ENCODE measurements around the gene OXT.

The OXT gene

GRCh38 chr20:3077618-3078134 is 6.3 kb downstream of the OXT start:
- CTCF ChIA-PET: interaction anchor here (0.6 to 1.7 kb wide), 5 partner anchors 24 to 93 kb away, joined by 3 to 6 read pairs (median 4); no protein-coding TSS in a partner anchor
- POLR2A ChIA-PET (ENCODE audit: low non-redundant PET): no interaction called here
- no peak for DNase-seq (ENCODE audit: low spot score)

GRCh38 chr20:3080939-3081388 is 9.5 kb downstream of the OXT start:
- no peak for DNase-seq (ENCODE audit: low spot score)
- POLR2A ChIA-PET (ENCODE audit: low non-redundant PET): no interaction called here
- no peak for TF ChIP-seq CTCF (conservative IDR thresholded peaks at IDR 0.05; ENCODE audit: low read depth)

More at GRCh38 chr20:3077618-3078134, 6.3 kb downstream of the OXT start:
- H3K27ac ChIP-seq: no peak overlapping the region
- TF ChIP-seq CTCF (conservative IDR thresholded peaks at IDR 0.05; ENCODE audit: low read depth): no peak

GRCh38 chr20:3081641-3082040 is 10.2 kb downstream of the OXT start:
- no peak overlapping the region for H3K27ac ChIP-seq
- TF ChIP-seq CTCF (conservative IDR thresholded peaks at IDR 0.05; ENCODE audit: low read depth): no peak
- ChIA-PET CTCF (no interaction called here), POLR2A (ENCODE audit: low non-redundant PET) (no interaction called here)
- DNase-seq (ENCODE audit: low spot score): no peak

More at GRCh38 chr20:3080939-3081388, 9.5 kb downstream of the OXT start:
- CTCF ChIA-PET: no interaction called here
- H3K27ac ChIP-seq: no peak overlapping the region

GRCh38 chr20:3082306-3082951 is 11.0 kb downstream of the OXT start:
- DNase-seq (ENCODE audit: low spot score): no peak
- no peak overlapping the region for H3K27ac ChIP-seq
- no peak for TF ChIP-seq CTCF (conservative IDR thresholded peaks at IDR 0.05; ENCODE audit: low read depth)
- ChIA-PET POLR2A (ENCODE audit: low non-redundant PET) (no interaction called here), CTCF (no interaction called here)

GRCh38 chr20:3082955-3083952 is 11.8 kb downstream of the OXT start:
- ChIA-PET CTCF (interaction anchor here (0.7 kb wide), 1 partner anchor 30 kb away, joined by 7 read pairs; no protein-coding TSS in a partner anchor), POLR2A (ENCODE audit: low non-redundant PET) (no interaction called here)
- H3K27ac ChIP-seq: no peak overlapping the region
- no peak for TF ChIP-seq CTCF (conservative IDR thresholded peaks at IDR 0.05; ENCODE audit: low read depth)
- no peak for DNase-seq (ENCODE audit: low spot score)

GRCh38 chr20:3084283-3084985 is 13.0 kb downstream of the OXT start, which contains the start of gene AVP:
Gene AVP (minus strand): TSS chr20:3084724. CDS start chr20:3084674, 50 bp downstream.
- ChIA-PET CTCF (interaction anchor here (0.7 kb wide), 1 partner anchor 31 kb away, joined by 7 read pairs; no protein-coding TSS in a partner anchor), POLR2A (ENCODE audit: low non-redundant PET) (no interaction called here)
- no peak within 1 kb of the TSS for H3K27ac ChIP-seq
- DNase-seq (ENCODE audit: low spot score): no peak
- TF ChIP-seq CTCF (conservative IDR thresholded peaks at IDR 0.05; ENCODE audit: low read depth): no peak
